HUES64 (cell line): Measurements from ENCODE around the gene VWA3A.

Experiments
- H3K27ac ChIP-seq: 2 replicates; pipeline ENCODE4 v1.7.0; 2013; ENCODE audit warnings: low read depth, low read length, inconsistent platforms
- H3K27me3 ChIP-seq: 2 replicates; pipeline ENCODE4 v1.6.1; 2013; ENCODE audit warnings: mild to moderate bottlenecking, low read length; ENCODE audit not compliant: insufficient read depth
- H3K36me3 ChIP-seq: 2 replicates; pipeline ENCODE4 v1.6.1; 2013; ENCODE audit warnings: mild to moderate bottlenecking, low read length; ENCODE audit not compliant: insufficient read depth
- H3K4me1 ChIP-seq: 2 replicates; pipeline ENCODE4 v1.6.1; 2013; ENCODE audit warnings: mild to moderate bottlenecking, low read length, moderate library complexity; ENCODE audit not compliant: insufficient read depth
- H3K4me3 ChIP-seq: 2 replicates; pipeline ENCODE4 v1.5.1; 2013; ENCODE audit warnings: mild to moderate bottlenecking, low read length, moderate library complexity
- H3K9ac ChIP-seq: 2 replicates; pipeline ENCODE4 v1.6.1; 2013; ENCODE audit warnings: mild to moderate bottlenecking, low read depth, low read length
- H3K9me3 ChIP-seq: 2 replicates; pipeline ENCODE4 v1.6.1; 2013; ENCODE audit warnings: low read depth, low read length; ENCODE audit not compliant: insufficient read depth
- WGBS: fragments of 150-250, 120-280 bp; methylation state at CpG from one replicate; pipeline ENCODE4 v1.1.7; 2013; ENCODE audit warnings: missing lambda C conversion rate; 5-methylcytosine and 5-hydroxymethylcytosine counted together

The VWA3A gene

DNA sequence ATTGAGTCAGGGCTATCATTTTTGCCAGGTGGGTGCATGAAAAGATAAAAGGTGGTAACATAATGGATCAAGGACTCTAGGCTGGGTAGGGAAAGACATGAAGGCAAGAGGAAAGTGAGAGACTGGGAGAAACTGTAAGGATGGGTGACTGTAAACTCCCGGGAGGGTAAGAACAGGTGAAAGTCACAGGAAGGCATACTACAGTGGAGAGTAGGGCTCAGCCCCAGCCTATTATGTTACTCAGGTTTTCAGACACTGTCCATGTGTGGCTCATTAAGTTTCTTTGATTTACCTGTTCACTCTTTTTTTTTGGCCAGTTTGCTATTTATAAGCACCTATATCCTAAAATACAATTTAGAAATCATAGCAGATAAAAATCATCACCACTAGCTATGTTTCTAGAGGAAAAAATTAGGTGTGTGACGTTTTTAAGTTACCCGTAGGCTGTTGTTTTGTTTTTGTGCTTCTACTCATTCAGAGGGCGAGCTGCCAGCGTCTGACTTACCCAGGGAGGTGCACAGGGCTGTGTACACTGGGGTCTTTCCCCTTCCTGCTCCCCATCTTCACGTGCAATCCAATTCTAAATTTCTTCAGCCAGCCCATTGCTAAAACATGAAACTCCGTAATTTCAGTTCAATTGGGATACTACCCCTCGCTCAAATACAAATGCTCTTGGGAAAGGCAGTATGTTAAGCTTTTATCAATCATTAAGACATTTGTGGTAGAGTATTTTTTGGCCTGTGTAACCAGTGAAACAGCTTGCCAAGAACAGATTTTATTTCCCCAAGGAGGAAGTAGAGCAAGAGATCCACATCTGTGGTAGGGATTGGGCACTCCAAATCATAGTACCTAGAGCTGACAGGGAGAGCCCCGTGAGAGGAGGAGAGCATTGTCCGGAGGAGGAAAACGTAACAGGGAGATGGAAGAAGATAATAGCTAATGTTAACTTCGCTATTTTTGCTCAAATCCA lies 21.7 kb upstream of the VWA3A start:
- WGBS, result 93% methylated on average over 12 of the region's 12 CpGs
- Histone ChIP-seq H3K27me3 (no peaks in the 10 kb centered on the region), H3K9ac (no peak overlapping the region), H3K4me3 (no peak overlapping the region), H3K4me1 (peaks cover 3% of the 10 kb centered on the region; the same call in 1 of the 2 replicates), H3K36me3 (peaks cover 5% of the 10 kb centered on the region; the same call in 1 of the 2 replicates), H3K9me3 (peaks cover 9% of the 10 kb centered on the region; the same call in 1 of the 2 replicates), H3K27ac (no peak overlapping the region)

DNA sequence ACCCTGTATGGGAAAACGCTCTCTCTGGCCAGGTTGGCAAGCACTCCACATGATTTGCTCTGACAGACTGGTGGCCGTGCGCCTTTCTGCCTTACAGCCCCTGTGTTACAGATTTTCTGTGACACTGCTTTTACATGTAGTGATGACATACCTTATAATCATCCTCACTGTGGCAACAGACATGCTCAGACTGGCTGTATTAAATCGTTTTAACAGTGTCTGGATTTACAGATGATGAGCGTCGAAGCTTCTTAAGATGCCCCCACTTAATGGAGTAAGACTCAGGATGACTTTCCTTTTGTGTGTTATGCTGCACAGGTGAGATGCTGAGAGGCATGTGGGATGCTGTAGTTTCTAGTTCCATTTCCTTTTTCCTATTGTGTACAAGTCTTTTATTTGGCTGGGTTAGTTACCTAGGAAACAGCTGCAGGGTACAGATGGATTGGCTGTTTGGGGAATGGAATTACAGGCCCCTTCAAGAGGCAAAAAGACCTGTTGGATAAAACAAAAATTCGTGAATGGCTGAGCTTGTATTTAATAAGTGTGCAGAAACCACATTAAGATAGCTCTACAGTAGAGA lies 20.9 kb upstream of the VWA3A start:
- 95% methylated on average over 7 of the region's 7 CpGs for WGBS
- H3K36me3 ChIP-seq, result peaks cover 3% of the 10 kb centered on the region; the same call in 1 of the 2 replicates
- H3K27me3 ChIP-seq, result no peaks in the 10 kb centered on the region
- H3K4me1 ChIP-seq, result no peaks in the 10 kb centered on the region
- peaks cover 7% of the 10 kb centered on the region; the same call in 1 of the 2 replicates for H3K9me3 ChIP-seq
- no peak overlapping the region for H3K9ac ChIP-seq
- no peak overlapping the region for H3K4me3 ChIP-seq
- H3K27ac ChIP-seq, result no peak overlapping the region

DNA sequence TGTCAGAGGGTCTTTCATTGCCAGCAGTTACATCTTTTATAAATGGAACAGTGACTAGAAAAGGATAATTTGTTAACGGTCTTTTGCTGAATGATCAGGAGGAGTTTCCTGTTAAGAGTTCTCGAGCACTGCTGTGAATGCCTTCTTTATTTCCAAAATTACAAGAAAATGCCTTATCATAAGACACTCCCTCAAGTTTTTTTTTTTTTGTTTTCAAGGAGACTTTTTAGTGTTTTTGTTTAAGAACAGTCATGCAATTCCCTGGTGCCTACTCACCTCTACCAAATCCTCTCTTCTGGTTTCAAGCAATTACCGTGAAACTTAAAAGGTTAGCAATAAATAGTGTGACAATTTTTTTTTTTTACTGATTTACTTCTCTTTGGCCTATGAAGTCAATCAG lies 19.0 kb upstream of the VWA3A start:
- Histone ChIP-seq H3K9me3 (no peaks in the 10 kb centered on the region), H3K4me1 (no peaks in the 10 kb centered on the region), H3K4me3 (no peak overlapping the region), H3K27ac (no peak overlapping the region), H3K9ac (no peak overlapping the region), H3K27me3 (no peaks in the 10 kb centered on the region), H3K36me3 (no peaks in the 10 kb centered on the region)
- 100% methylated on average over 2 of the region's 3 CpGs for WGBS

DNA sequence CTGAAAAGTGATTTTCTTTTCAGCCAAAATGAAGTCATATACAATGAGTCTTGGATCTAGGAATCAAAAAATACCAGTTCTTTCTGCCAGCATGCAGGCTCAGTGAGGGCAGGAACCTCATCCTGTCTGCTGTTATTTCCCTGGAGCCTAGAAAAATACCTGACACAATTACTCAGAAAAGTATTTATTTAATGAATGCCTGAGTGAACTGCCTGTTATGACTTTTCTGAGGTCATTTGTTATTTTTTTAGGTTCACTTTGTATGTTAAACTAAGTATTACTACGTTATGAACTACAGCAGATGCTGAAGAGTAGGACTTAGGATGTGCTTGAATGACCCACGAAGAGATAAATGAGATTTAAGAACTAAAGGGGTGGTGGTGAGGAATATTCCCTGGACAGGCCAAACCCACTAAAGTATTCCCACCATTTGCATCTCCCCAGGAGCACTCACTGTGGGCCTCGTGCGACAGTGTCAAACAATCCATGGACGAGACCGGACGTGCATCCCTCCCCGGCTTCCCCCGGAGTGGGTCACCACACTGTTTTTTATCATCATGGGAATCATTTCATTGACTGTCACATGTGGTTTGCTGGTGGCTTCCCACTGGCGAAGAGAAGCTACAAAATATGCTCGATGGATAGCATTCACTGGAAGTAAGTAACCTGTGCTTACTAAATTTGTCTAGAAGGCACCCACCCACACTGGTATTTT lies 17.1 kb upstream of the VWA3A start:
- WGBS, result 95% methylated on average over 11 of the region's 11 CpGs

DNA sequence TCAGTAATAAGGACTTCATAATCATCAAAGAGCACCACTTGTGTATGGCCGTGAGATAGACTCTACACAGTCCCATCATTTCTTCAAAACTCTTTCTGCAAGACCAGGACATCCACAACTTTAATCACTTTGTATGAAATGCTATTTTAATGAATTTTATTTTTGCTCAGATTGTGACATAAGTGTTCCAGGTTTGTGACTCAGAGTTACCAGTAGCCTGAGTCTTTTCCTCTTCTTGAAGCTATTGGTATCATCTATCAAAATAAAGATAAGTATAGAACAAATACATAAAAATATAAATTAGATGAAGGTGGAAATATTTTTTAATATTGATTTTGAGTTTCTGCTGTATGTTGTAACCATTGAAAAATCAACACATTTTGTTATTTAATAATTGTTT lies 16.6 kb upstream of the VWA3A start:
- no peaks in the 10 kb centered on the region for H3K27me3 ChIP-seq
- no peaks in the 10 kb centered on the region for H3K4me1 ChIP-seq
- 78% methylated on average over 1 of the region's 1 CpG for WGBS
- no peaks in the 10 kb centered on the region for H3K36me3 ChIP-seq
- H3K27ac ChIP-seq, result no peak overlapping the region
- H3K9ac ChIP-seq, result no peak overlapping the region
- H3K9me3 ChIP-seq, result no peaks in the 10 kb centered on the region
- H3K4me3 ChIP-seq, result no peak overlapping the region

More for the DNA sequence above, 17.1 kb upstream of the VWA3A start:
- Histone ChIP-seq H3K9ac (no peak overlapping the region), H3K36me3 (no peaks in the 10 kb centered on the region), H3K27me3 (no peaks in the 10 kb centered on the region), H3K9me3 (no peaks in the 10 kb centered on the region), H3K4me1 (no peaks in the 10 kb centered on the region), H3K27ac (no peak overlapping the region), H3K4me3 (no peak overlapping the region)

DNA sequence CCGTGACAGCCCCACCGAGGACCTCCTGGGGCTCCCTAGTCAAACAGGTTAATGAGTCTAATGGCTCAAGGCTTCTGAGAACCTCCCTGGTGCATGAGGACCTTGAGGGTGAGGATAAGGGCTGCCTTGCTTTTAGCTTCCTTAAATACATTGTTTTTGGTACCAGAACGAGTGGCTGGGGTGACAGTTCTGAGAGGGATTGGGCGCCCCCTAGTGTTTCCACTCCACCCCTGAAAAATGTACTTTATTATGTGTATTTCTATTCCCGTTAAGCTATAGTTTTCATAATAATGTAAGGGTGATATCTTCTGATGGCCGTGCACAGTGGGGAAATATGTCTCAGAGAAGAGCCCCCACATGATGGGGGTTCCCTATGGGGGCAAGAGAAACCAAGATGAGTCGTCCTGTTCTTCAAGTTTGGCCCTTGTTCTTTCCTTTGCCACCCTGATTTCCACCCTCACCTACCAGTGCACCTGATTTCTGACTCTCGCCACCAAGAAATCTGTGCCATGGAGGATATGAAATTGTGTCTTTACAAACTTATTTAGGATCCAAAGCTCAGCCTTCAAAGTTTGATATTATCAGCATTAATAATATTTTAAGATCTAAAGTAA lies 14.5 kb upstream of the VWA3A start:
- Histone ChIP-seq H3K36me3 (no peaks in the 10 kb centered on the region), H3K9ac (no peak overlapping the region), H3K27me3 (no peaks in the 10 kb centered on the region), H3K9me3 (no peaks in the 10 kb centered on the region), H3K4me3 (no peak overlapping the region), H3K4me1 (no peaks in the 10 kb centered on the region), H3K27ac (no peak overlapping the region)
- WGBS, result 50% methylated on average over 6 of the region's 8 CpGs

DNA sequence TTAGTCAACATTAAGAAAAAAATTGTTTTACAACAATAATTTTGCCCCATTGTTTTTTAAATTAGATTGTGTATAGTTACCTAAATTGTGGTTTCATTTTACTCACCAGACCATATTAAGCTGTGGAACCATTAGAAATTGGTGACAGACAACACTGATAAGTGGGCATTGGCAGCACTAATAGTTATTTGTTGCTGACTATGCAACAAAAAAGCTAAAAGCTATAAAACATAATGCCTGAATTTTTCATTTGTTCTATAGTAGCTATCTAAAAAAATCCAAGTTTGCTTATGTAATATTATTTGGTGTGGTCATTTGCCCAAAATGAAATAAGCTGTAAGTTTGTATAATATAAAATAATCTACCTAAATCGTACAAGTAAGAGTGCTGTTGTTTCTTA lies 13.7 kb upstream of the VWA3A start:
- H3K27ac ChIP-seq, result no peak overlapping the region
- no peak overlapping the region for H3K9ac ChIP-seq
- H3K4me1 ChIP-seq, result no peaks in the 10 kb centered on the region
- no peak overlapping the region for H3K4me3 ChIP-seq
- no peaks in the 10 kb centered on the region for H3K36me3 ChIP-seq
- H3K27me3 ChIP-seq, result no peaks in the 10 kb centered on the region
- H3K9me3 ChIP-seq, result no peaks in the 10 kb centered on the region
- 100% methylated on average over 1 of the region's 1 CpG for WGBS

DNA sequence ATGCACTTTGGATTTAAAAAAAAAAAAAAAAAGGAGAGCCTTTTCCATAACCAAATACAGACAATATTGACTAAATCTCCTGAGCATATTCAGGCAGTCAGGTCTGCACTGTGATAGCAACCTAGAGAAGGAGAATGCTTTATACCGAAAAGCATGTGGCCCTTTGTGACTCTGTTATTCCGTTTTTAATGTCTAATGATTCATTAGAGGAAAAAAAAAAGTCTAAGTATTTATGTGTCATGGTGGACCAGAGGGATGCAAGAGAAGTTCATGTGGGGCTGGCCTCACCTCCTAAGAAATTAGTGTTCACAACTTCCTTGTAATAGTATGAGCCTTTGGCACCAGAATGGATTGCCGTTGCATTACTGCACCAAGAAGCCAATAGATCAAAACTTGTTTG lies 11.3 kb upstream of the VWA3A start:
- 0 out of 2 replicates have a peak, but pooled peaks cover 2% of the 10 kb centered on the region for H3K36me3 ChIP-seq
- H3K27me3 ChIP-seq, result no peaks in the 10 kb centered on the region
- no peak overlapping the region for H3K27ac ChIP-seq
- 95% methylated on average over 3 of the region's 3 CpGs for WGBS
- no peak overlapping the region for H3K4me3 ChIP-seq
- no peaks in the 10 kb centered on the region for H3K4me1 ChIP-seq
- no peaks in the 10 kb centered on the region for H3K9me3 ChIP-seq
- no peak overlapping the region for H3K9ac ChIP-seq

DNA sequence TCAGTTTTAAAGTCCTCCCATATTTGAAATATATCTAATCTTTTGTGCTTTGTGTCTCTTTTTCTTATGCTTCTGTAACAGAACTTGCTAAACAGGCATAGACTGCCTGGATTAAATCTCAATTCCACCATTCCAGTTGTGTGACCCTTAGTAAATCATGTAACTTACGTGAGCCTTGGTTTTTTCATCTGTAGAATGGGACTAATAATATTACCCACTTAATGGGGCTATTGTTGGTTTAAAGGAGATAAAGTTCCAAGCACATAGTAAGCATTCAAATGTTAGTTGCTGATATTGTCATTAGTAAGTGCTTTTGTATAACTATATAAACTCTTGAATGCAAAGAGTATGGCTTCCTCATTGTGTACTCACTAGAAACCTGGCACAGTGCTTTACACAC lies 5.9 kb upstream of the VWA3A start:
- Histone ChIP-seq H3K9ac (no peak overlapping the region), H3K4me1 (no peaks in the 10 kb centered on the region), H3K27ac (no peak overlapping the region), H3K9me3 (no peaks in the 10 kb centered on the region), H3K36me3 (0 out of 2 replicates have a peak, but pooled peaks cover 4% of the 10 kb centered on the region), H3K4me3 (no peak overlapping the region), H3K27me3 (no peaks in the 10 kb centered on the region)
- WGBS, result 100% methylated on average over 1 of the region's 1 CpG

DNA sequence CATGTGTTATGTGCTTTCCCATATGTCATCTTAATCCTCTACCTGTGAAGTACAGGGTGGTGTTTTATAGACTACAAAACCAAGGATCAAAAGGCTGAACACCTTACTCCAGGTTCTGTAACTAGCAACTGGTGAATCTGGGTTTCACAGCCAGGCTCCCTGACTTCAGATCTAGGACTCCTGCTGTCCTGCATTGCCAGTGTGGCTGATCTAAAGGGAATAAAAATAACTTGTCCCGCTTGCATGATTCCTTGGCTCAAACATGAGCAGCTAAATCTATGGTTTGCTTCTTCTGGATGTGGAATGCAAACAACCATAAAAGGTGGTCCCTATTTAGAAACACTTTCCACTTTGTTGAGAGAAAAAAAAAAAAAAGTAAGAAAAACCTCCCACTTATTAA lies 3.7 kb upstream of the VWA3A start:
- no peak overlapping the region for H3K4me3 ChIP-seq
- 95% methylated on average over 1 of the region's 1 CpG for WGBS
- H3K4me1 ChIP-seq, result peaks cover 9% of the 10 kb centered on the region
- H3K36me3 ChIP-seq, result 0 out of 2 replicates have a peak, but pooled peaks cover 4% of the 10 kb centered on the region
- no peaks in the 10 kb centered on the region for H3K27me3 ChIP-seq
- no peaks in the 10 kb centered on the region for H3K9me3 ChIP-seq
- H3K27ac ChIP-seq, result no peak overlapping the region
- no peak overlapping the region for H3K9ac ChIP-seq
